Cardiac muscle cell (in vitro differentiated cells and primary cell): Measurements from ENCODE around the gene ASPRV1. TPM values are rescaled to one million over a fixed set of nuclear protein-coding genes. Genes with fewer than 3 reads are reported as not detected.

ENCODE experiments used
- DNase-seq, 2 donors: peaks; one replicate each; pipeline versions ENCODE4 v3.0.0 to v3.0.0-alpha.2; 2010 to 2017; ENCODE audit warnings: low read depth in 1 of 2, low spot score in 1 of 2
- H3K27ac ChIP-seq: fragments of 200-600 bp; sonication (generic); 2 replicates; pipeline ENCODE4 v1.5.1; 2016
- H3K27me3 ChIP-seq: fragments of 200-600 bp; sonication (generic); 2 replicates; pipeline ENCODE4 v1.6.0; 2016; ENCODE audit warnings: control low read depth
- H3K36me3 ChIP-seq: fragments of 200-600 bp; sonication (generic); 2 replicates; pipeline ENCODE4 v1.5.1; 2016; ENCODE audit warnings: control low read depth
- H3K4me1 ChIP-seq: fragments of 200-600 bp; sonication (generic); 2 replicates; pipeline ENCODE4 v1.8.1; 2017; ENCODE audit warnings: low read depth, mild to moderate bottlenecking, mixed run types
- H3K4me3 ChIP-seq: fragments of 200-600 bp; sonication (generic); 2 replicates; pipeline ENCODE4 v1.5.1; 2016; ENCODE audit warnings: mild to moderate bottlenecking
- H3K9me3 ChIP-seq: fragments of 200-600 bp; sonication (generic); 2 replicates; pipeline ENCODE4 v1.5.1; 2017; ENCODE audit warnings: low read depth, mild to moderate bottlenecking, control low read depth
- CTCF ChIP-seq: IDR thresholded peaks from 2 replicates; pipeline ENCODE4 v1.5.1; 2012; ENCODE audit warnings: low read depth, mild to moderate bottlenecking, low read length
- polyA plus RNA-seq: library from polyadenylated mRNA; unstranded; fragments of >200 nt; fragmentation: Nextera tagmentation; extraction: Ambion mirVana; gene quantifications from 2 replicates; pipeline ENCODE4 v1.2.1, GENCODE V29; 2016
- total RNA-seq: library from RNA; depleted of rRNA; stranded (reverse); fragments of >200 nt; gene quantifications from 2 replicates; pipeline ENCODE4 v1.2.3, GENCODE V29; 2016

Gene ASPRV1
- total and polyA plus RNA-seq, 2 experiments from 2014 or later, result 3.8 to 4.2 TPM

- TF ChIP-seq CTCF, result no peak
- no peak for DNase-seq
- H3K27me3 ChIP-seq, result no peaks in the 10 kb centered on the region
- no peaks in the 10 kb centered on the region for H3K9me3 ChIP-seq
- H3K4me1 ChIP-seq, result no peaks in the 10 kb centered on the region
- peaks cover under 1% of the 10 kb centered on the region for H3K36me3 ChIP-seq
- no peak overlapping the region for H3K4me3 ChIP-seq
- no peak overlapping the region for H3K27ac ChIP-seq
These were observed 28.9 kb downstream of the ASPRV1 start for GRCh38 chr2:69932596-69932922.

GRCh38 chr2:69931832-69932595, 29.4 kb downstream of the ASPRV1 start:
- no peaks in the 10 kb centered on the region for H3K36me3 ChIP-seq
- H3K27ac ChIP-seq, result no peak overlapping the region
- H3K27me3 ChIP-seq, result no peaks in the 10 kb centered on the region
- no peak overlapping the region for H3K4me3 ChIP-seq
- DNase-seq, result no peak
- no peak for TF ChIP-seq CTCF
- H3K9me3 ChIP-seq, result no peaks in the 10 kb centered on the region
- no peaks in the 10 kb centered on the region for H3K4me1 ChIP-seq

GRCh38 chr2:69926849-69927515, 34.4 kb downstream of the ASPRV1 start:
- no peaks in the 10 kb centered on the region for H3K9me3 ChIP-seq
- no peak overlapping the region for H3K4me3 ChIP-seq
- no peaks in the 10 kb centered on the region for H3K4me1 ChIP-seq
- no peaks in the 10 kb centered on the region for H3K27me3 ChIP-seq
- H3K27ac ChIP-seq, result no peak overlapping the region
- peak in 1 of 2 donors; percentile 95 for DNase-seq
- peaks cover 8% of the 10 kb centered on the region for H3K36me3 ChIP-seq
- TF ChIP-seq CTCF, result no peak

GRCh38 chr2:69923116-69923515, 38.3 kb downstream of the ASPRV1 start:
- TF ChIP-seq CTCF, result no peak
- Histone ChIP-seq H3K4me3 (no peak overlapping the region), H3K9me3 (no peaks in the 10 kb centered on the region), H3K36me3 (peaks cover 17% of the 10 kb centered on the region), H3K4me1 (no peaks in the 10 kb centered on the region), H3K27ac (no peak overlapping the region), H3K27me3 (no peaks in the 10 kb centered on the region)
- no peak for DNase-seq

- Histone ChIP-seq H3K4me3 (no peak overlapping the region), H3K27me3 (no peaks in the 10 kb centered on the region), H3K4me1 (peaks cover 5% of the 10 kb centered on the region), H3K36me3 (peaks cover 17% of the 10 kb centered on the region), H3K9me3 (no peaks in the 10 kb centered on the region), H3K27ac (no peak overlapping the region)
- no peak for TF ChIP-seq CTCF
- no peak for DNase-seq
These were observed 43.0 kb downstream of the ASPRV1 start for GRCh38 chr2:69918401-69918800.
